ENCODE results near the gene NKX6-2. TPM values are rescaled to one million over a fixed set of nuclear protein-coding genes. Genes with fewer than 3 reads are reported as not detected.

NKX6-2 gene
- polyA plus RNA-seq, 4 donors, result 5.7 to 10.3 (median 8.3) TPM

DNA sequence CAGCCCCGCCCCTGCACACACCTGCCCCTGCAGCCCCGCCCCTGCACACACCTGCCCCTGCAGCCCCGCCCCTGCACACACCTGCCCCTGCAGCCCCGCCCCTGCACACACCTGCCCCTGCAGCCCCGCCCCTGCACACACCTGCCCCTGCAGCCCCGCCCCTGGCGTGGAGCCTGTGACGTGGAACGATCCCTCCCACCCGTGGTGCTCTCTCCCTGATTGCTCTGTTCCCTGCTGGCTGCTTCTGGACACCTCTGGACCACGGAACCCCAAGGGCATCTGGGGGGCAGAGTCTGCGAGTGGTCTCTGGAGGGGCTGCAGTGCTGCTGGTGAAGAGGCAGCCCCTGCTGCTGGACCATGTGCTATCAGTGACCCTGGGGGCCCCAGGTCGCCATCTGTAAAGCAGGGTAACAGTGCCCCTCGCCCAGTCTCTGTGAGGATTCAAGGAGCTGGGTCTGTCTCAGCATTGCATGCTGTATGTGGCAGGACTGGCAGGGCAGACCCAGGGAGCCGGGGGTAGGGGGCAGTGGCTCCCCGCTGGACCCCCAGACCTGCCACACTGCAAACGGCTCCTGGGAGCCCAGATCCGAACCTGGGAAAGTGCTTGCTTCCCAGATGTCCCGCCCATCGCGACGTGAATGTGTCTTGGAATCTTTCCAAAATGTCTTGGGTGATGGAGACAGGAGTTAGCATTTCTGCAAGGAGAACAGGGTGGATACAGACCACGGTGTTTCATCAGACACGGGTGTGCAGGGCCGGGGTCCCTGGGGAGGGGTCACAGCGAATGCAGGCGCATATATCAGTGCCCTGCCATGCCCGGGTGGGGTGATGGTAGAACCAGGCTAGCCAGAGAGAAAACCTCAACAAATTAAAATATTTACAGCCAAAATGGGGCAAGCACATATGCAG lies 27.9 kb upstream of the NKX6-2 start:
- no peak for DNase-seq (ENCODE audit: low read depth in 4 of 4, low spot score in 2 of 4)

DNA sequence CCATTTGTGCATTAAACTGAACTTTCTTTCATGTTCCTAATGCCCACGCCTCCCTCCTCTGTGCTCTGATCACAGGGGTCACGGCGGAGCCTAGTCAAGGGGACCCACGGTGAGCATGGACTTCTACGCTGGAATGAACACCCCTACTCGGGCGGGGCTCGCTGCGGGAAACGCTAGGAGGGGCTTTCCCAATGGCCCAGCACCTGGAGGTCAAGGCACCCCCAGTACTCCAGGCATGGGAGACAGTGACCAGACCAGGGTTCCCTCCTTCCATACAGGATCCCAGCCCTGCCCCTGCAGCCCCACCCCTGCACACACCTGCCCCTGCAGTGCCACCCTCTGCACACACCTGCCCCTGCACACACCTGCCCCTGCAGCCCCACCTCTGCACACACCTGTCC lies 27.1 kb upstream of the NKX6-2 start:
- no peak for DNase-seq (ENCODE audit: low read depth in 4 of 4, low spot score in 2 of 4)

DNA sequence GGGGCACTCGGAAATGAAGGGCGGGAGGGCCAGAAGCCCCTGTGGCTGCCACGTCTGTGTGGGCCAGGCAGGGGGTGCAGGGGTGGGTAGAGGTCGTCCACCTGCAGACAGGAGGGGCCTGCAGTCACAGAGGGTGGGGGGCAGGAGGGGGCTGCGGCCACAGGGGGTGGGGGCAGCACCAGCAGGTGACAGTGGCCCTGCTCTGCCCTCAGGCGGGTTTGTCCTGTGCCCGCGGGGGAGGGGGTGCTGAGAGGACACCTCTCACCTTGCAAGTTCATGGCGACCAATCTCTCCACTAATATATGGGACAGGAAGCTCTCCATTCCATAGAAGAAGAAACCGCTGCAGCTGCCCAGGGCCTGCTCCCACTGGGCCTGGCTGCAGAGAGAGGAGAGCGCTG lies 26.6 kb upstream of the NKX6-2 start:
- no peak for DNase-seq (ENCODE audit: low read depth in 4 of 4, low spot score in 2 of 4)

DNA sequence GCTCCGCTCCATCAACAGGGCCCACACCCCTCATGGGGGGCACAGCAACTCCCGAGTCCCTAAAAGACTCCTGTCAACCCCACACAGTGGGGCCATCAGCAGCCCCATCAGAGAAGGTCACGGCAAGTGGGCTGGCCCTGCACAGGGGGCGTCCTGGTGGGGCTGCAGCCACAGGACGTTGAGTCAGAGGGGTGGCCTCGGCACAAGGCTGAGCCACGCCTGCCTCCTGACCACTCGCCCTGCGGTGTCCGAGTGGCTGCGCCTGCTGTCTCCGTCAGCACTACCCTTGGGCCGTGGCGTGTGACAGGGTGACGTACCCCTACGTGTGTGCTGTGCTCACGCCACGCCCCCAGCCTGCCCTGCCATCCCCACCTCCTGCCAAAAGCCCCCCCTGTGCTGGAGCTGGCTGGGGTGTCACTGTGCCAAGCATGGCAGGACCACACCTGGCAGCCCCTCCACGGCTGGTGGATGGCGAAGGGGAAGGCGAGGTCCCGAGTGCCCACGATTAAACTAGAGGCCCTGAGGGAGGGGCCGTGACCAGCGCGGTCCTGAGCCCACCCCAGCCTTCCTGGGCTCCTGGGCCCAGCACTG lies 26.0 kb upstream of the NKX6-2 start:
- DNase-seq (ENCODE audit: low read depth in 4 of 4, low spot score in 2 of 4), result no peak

DNA sequence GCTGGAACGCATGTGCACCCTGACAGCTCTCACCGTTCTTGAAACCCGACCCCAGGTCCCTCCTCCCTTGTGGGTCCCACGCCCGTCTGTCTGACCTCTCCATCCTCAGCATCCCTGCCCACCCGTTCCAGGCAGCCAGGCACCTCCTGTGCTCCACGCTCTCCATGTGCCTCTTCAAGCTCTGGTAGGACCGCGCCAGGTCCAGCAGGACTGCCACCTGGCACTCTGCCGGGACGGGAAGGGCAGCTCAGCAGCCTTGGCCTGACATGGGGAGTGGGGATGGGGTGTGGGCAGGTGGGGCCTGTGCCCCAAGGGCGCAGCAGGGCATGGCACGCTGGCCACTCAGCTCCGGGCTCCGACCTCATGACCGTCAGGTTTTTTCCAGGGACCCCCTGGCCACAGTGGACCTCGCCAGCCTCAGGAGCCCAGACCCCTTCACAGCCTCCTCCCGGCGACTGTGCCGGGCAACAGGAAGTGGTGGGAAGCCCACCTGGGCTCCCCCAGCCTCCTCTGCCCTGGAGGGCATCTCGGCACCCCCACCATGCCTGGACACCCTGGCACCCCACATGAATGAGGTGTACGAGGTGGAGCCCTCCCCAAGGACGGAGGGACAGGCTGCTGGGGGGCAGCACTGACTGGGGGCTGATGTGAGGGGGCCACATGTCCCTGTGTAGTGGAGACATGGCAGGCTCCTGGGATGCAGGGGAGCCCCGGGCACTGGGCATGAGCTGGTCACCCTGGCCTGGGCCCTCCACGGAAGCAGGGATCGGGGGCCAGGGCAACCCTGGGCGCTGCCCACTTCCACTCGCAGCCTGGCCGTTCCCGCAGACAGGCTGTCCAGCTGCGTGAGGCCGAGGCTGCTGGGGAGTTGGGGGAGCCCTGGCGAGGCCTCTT lies 25.1 kb upstream of the NKX6-2 start:
- DNase-seq (ENCODE audit: low read depth in 4 of 4, low spot score in 2 of 4), result no peak

DNA sequence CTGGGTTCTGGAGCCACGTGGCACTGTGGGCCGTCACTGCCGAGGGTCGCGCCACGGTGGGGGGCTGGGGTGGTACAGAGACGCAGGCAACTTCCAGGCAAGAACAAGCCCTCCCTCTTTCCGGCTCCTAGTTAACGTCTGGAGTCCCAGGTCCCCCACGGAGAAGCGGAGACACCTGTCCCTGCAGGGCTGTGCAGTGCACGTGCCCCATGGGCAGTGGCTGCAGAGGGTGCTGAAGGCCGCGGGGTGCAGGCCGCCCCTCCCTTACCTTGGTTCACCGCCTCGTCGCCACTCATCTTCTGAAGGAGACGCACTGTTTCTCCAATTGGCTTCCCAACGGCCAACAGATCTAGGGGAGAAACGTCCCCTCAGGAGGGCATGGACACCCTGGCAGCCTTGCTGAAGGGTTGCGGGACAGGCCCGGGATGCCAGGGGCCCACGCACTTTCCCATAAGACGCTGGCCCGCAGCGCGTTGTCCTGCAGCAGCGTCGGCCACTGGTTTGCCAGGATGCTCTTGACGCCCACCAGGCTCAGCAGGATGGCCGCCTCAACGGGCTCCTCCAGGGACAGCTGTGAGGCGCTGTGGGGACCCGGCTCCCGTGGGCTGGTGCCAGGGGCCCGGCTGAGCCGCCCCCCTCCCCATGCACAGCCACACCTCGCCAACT lies 24.3 kb upstream of the NKX6-2 start:
- DNase-seq (ENCODE audit: low read depth in 4 of 4, low spot score in 2 of 4), result no peak

DNA sequence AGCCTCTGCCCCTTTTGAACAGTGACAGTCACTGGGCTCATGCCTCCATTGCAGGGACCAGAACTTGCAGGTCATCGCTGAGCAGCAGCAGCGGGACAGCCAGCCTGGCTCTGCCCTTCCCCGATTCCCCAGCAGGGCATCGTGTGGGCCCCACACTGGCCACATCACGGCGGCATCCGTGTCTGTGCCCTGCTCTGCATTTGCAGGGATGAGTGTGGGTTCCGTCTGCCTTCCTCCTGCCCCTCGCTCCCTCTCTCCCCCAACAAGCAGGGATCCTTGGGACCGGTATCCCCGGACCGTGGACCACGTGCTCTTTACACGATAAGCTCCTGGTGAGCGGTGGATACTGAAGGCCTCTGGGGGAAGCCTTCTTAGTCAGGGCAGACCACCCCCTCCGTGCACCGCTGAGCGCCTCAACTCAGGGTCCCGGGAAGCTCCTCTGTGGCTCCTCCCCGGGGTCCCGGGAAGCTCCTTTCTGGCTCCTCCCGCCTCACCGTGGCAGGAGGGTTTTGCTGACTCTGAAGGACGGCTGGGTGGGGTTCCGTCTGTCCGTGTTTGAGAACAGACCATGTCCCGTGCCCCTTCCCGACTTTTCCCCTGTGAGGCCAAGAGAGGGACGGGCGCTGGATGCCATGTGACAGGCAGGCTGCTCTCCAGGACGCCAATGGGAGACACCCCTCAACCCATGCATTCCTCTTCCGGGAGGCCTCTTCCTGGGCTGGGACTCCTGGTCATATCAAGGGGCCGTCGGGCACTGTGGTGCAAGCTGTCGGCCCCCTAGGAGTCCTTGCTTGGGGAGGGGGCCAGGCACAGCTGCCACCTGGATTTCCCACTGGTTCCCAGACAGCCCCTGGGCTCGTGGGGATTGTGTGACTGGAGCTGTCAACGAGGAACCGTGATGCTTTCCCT lies 23.5 kb upstream of the NKX6-2 start:
- DNase-seq (ENCODE audit: low read depth in 4 of 4, low spot score in 2 of 4), result no peak

DNA sequence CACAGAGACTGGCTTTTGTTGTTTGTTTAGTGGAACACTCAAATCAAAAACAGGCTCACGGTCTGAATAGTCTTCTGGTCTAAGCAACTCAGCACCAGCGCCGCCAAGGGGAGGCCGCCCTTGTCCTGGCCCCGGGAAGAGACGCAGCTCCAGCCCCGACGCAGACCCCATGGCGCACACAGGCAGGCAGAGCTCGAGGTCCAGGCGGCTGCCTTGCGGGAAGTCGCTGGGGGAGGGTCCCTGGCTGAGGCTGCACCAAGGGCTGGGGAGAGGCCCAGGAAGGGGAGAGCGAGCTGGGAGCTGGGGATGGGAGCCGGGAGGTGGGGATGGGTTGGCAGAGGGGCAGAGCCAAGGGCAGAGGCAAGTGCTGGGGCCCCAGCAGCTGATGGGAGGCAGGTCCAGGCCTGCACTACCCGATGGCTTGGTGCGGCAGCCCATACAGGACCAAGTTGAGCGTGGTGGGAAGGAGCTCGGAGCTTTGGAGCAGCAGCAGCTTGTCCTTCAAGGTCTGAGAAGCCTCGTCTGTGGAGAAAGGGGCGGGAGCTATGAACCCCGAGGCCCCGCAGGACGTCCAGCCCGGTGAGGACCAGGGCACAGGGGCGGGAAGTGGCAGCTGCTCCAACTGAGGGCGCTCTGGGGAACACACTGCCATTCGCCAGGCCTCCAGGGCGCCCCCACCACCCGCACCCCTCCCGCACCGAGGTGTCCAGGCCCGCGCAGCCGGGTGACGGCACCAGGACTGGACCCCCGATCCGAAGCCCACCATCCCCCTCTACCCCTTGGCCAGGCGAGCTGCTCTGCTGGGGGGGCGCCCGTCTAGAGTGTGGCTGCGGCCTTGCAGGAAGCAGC lies 22.7 kb upstream of the NKX6-2 start:
- no peak for DNase-seq (ENCODE audit: low read depth in 4 of 4, low spot score in 2 of 4)

DNA sequence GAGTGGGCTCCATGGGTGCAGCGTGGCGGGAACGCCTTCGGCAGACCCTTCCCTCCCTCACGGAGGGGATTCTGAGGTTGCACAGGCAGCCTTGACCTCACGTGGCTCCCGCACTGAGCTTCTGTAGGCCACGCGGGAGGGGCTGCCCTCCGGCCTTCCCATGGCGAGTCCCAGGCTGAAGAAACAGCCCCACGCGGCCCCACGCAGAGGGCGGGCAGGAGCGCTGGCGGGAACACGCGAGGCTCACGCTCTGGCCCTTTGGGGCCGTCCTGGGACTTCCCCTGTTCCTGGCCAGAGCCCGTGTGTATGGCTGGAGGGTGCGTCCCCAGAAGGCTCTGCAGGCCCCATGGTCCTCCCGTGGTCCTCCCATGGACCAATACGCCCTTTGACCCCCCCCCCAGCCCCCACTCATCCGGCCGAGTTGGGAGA lies 21.7 kb upstream of the NKX6-2 start:
- DNase-seq (ENCODE audit: low read depth in 4 of 4, low spot score in 2 of 4), result no peak

DNA sequence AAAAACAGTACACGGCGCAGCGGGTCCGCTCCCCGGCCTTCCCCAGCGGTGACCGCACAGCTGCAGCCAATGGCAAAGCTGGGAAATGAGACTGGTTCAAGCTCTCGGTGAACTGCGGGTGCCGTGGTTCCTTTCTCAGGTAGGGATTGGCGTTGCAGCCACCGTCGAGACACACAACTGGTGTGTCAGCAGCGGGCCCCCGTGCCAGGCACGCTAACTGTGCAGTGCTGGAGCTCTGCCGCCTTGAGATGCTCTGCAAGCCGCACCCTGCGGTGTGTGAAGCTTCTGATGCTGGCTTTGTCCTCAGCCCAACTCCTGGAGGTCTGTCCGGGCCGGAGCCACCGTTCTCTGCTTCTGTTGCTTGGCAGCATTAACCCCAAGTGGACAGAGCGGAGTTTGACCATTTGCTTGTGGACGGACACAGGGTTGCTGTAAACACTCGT lies 20.6 kb upstream of the NKX6-2 start:
- DNase-seq (ENCODE audit: low read depth in 4 of 4, low spot score in 2 of 4), result no peak

DNA sequence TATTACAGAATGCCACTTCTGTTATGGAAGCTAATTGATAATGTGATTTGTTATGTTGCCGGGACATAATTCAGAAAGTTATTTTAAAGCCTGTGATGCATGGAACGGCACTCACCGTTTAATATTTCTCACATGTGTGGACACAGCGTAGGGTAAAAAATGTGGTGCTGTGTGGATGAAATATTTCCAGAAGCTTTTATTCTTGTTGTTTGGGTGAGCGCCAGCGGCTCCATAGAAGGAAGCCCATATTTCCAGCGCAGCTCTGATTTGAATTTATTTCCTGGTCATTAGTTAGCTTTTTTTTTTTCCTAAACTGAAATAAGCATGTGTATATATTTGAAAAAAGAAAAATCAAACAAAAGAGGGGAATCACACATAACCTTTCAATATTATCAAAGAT lies 20.2 kb upstream of the NKX6-2 start:
- DNase-seq (ENCODE audit: low read depth in 4 of 4, low spot score in 2 of 4), result no peak

DNA sequence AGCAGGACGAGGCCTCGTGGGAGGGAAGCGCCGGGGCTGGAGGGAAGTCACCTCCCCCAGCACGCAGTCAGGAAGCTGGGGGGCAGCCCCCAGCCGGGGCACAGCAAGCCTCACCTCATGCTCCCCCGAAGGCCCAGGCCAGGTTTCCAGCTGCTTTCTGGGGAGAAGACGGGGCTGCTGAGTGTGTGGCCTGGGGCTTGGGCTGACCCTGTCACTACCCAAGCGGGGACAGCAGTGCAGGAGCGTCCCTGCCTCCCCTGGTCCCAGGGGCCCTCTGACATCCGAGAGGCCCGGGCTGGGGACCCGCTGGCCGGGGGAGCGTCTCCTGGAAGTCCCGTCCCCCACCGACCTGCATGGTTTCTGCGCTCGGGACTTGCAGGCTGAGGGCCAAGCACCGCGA lies 19.7 kb upstream of the NKX6-2 start:
- no peak for DNase-seq (ENCODE audit: low read depth in 4 of 4, low spot score in 2 of 4)

DNA sequence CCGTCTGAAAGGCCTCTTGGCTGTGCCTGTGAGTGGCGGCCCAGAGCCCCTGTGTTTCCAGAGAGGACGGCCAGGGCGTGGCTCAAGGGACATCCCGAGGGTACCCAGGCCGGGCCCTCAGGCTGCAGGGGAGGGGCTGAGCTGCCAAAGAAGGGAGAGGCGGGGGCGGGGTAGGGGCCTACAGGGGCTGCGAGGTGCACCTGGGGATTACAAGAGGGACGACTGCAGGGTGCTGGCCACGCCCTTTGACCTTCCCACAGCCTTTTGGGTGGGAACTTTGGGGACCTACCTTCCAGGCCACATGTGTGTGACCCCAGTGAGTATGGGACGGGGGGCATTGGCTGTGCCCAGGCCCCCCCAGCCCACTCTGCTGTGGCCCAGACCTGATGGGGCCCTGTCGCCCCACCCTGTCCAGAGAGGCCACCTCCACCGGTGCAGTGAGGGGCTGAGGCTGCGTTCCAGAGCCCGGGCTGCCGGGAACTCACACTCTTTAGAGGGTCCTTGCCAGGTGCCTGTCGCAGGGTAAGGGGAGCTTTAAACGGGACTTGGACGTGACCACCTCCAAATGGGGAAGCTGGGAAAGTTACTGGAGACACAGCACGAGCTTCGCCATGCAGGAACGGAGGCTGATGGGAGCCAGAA lies 19.0 kb upstream of the NKX6-2 start:
- no peak for DNase-seq (ENCODE audit: low read depth in 4 of 4, low spot score in 2 of 4)

DNA sequence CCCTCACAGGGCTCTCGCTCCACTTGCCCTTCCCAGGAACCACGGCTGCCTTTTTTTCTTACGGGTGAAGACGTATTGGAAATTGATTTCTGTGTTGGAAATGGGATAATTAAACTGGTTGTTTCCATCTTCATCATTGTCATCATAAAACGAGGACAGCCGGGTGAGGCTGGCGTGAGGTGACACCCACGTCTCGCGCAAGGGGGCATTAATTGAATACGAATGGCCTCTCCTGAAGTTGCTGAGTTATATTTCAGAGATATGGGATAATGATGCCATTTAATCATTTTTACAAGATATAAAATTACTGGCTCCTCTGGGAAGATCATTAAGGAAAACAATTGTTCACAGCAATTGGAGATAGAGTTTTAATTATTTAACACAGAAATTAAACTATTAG lies 18.3 kb upstream of the NKX6-2 start:
- no peak for DNase-seq (ENCODE audit: low read depth in 4 of 4, low spot score in 2 of 4)

DNA sequence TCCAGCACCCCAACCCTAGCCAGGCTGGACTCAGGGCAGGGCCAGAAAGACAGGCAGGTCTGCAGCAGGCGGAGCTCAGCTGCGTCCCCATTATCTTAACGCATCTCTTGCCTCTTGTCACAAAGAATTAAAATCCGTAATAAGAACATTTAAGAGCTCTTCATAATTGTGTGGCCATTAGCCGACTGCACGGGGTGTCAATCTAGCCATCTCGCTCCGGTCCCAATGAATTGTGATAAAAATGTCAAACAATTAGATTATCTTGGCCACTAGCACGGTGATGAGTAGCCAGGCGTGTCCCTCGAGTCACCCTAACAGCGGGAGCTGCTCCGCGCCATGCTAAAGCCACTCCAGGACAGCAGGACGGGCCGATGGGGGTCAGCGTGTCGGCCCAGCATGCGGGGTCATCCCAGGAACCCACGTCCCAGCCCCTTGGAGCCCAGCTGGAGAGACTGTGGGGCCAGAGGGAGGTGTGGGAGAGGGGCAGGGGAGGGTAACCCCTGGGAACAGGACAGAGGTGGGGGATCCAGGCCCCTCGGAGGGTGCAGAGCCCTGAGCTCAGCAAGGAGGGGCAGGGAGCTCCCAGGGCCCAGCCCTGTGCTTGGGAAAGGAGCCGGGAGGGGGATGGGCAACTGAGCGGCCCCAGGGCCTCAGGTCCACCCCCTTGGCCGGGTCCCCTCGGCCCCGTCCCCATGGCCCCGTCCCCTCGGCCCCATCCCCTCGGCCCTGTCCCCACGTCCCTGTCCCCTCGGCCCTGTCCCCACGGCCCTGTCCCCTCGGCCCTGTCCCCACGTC lies 17.7 kb upstream of the NKX6-2 start:
- no peak for DNase-seq (ENCODE audit: low read depth in 4 of 4, low spot score in 2 of 4)

DNA sequence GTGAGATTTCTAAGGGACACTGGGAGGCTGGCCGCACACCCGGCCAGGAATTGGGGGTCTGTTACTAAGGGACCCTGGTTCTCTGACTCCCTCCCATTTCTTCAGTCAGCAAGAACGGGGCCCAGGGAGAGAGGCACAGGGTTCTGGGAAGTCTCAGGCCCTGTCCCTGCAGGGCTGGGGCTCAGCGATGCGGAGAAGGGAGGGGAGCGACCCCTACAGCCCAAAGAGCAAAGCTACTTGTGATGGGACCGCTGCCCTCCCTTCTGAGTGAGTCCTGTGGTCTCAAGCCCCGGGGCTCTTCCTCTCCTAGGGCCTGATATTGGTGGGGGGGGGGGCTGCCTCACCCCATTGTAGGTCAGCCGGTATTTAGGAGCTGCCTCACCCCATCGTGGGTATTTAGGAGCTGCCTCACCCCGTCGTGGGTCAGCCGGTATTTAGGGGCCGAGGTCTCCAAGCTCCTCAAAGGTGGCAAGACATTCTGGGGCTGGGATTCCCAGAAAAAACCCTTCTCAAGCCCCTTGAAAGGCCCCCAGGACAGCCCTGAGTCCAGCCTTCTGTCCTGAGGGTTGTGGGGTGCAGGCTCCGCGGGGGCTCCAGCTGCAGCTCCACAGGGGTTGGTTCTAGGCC lies 16.9 kb upstream of the NKX6-2 start:
- DNase-seq (ENCODE audit: low read depth in 4 of 4, low spot score in 2 of 4), result no peak

DNA sequence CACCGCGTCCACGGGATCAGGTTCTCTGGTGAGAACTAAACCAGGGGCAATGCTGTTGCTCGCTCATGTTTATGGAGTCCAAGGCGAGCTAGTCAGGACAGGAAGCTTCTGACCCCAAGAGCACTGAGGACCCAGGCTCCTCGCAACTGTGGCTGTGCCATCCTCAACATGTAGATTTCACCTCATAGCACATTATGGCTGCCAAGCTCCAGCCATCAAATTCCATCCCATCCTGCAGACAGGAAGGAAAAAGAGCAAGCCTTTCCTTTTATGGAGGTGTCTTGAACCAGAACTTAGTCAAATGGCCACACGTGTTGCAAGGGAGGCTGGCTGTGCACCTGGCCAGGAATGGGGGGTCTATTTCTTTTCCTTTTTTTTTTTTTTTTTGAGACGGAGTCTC lies 16.1 kb upstream of the NKX6-2 start:
- DNase-seq (ENCODE audit: low read depth in 4 of 4, low spot score in 2 of 4), result no peak
